ENCODE measurements around the gene KRT39.

KRT39 gene

GRCh38 chr17:40956401-40957254, 10.1 kb downstream of the KRT39 start:
- H3K4me3 ChIP-seq (ENCODE audit: low read depth, low read length), result no peak overlapping the region
- DNase-seq (ENCODE audit: low read depth), result no peak
- no peak for TF ChIP-seq CTCF (IDR thresholded peaks at IDR 0.05; ENCODE audit: insufficient read depth, low read depth, low read length, missing control alignments)

DNA sequence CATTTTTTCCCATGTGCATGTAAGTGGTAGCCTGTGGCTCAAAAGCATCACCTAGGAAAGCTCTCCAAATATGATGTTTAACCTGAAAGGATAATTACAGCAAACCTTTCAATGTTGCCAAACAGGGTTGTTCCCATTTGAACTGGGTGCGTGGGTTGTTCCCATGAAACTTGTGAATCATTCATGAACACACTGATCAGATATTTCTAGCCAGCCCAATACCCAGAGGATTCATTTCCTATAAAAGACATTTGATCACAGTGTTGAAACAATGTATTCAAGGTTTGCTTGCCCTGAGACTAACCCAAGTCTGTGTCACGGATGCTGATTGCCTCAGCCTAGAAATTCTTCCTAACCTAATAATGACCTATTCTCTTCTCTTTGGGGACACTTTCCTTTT, 12.9 kb downstream of the KRT39 start:
- no peak overlapping the region for H3K4me3 ChIP-seq (ENCODE audit: low read depth, low read length)
- TF ChIP-seq CTCF (IDR thresholded peaks at IDR 0.05; ENCODE audit: insufficient read depth, low read depth, low read length, missing control alignments), result no peak
- DNase-seq (ENCODE audit: low read depth), result no peak

- no peak for DNase-seq (ENCODE audit: low read depth)
- no peak for TF ChIP-seq CTCF (IDR thresholded peaks at IDR 0.05; ENCODE audit: insufficient read depth, low read depth, low read length, missing control alignments)
- no peak overlapping the region for H3K4me3 ChIP-seq (ENCODE audit: low read depth, low read length)
Observed at GRCh38 chr17:40952661-40953060, 14.1 kb downstream of the KRT39 start.

DNA sequence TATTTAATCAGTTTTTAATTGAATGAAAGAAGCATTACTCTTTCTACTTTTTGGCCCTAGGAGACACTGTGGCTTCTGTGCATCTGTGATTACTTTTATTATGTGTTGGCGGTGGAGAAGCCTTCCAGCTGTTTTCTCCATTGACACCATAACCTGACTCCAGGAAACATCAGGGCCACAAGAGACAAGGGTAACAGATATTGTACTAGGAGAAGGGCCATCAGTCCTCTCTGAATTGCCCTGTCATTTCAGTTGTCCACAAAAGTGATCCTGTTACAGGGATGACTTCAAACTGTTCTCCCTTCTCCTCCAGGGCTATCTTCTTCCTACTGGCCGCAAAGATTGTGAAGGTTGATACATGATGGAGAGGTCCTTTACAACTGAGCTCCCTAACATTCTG, 14.6 kb downstream of the KRT39 start:
- no peak overlapping the region for H3K4me3 ChIP-seq (ENCODE audit: low read depth, low read length)
- no peak for TF ChIP-seq CTCF (IDR thresholded peaks at IDR 0.05; ENCODE audit: insufficient read depth, low read depth, low read length, missing control alignments)
- no peak for DNase-seq (ENCODE audit: low read depth)

DNA sequence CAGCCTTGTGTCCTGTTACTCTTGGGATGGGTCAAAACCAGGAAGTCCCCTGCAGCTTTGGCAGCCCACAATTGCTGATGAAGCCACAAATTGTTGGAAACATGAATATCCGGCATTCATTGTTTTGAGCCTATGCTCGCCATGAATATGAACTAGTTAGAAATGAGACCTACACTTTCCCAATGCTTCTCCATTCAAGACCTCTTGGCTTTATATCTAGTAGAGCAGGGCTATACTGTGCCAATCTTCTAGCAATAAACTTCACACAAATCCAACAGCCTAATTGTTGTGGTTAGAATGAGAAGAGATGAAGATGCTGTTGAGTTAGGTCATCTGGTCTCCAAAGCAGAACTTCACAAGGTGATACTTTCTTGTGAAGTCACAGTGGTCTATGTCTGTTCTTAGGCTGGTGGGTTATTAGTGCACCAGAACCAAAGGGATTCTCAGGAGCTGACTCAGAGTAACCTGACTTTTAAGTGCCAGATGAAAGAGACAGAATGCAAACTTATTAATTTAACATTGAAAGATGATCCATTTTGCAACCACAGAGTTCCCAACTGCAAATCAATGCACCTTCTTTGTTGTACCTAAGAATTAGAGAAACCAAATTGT, 15.6 kb downstream of the KRT39 start:
- DNase-seq (ENCODE audit: low read depth), result no peak
- no peak overlapping the region for H3K4me3 ChIP-seq (ENCODE audit: low read depth, low read length)
- no peak for TF ChIP-seq CTCF (IDR thresholded peaks at IDR 0.05; ENCODE audit: insufficient read depth, low read depth, low read length, missing control alignments)

DNA sequence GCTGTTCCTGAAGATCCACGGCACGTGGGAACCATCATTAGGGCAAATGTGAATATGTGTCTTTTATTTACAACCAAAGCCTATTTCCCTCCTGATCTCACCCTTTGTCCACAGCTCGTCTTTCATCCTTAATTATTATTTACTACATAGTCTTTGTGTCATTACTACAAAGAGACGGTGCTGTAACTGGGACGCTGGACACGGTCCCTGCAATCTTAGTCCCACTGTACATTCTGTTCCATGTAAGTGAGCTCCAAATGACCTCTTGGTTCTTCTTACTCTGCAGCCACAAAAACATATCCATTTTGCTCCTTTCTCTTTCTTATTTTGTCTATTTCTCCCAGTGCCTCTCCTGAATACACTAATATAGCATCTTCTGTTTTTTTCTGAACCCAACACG, 16.6 kb downstream of the KRT39 start:
- no peak overlapping the region for H3K4me3 ChIP-seq (ENCODE audit: low read depth, low read length)
- no peak for DNase-seq (ENCODE audit: low read depth)
- TF ChIP-seq CTCF (IDR thresholded peaks at IDR 0.05; ENCODE audit: insufficient read depth, low read depth, low read length, missing control alignments), result no peak

All from GM12865 (cell line).